HG02840 (cell line): Measurements from ENCODE around the gene TMED10.
A peak's percentile ranks its signal among the peaks of the same experiment; 100 is the strongest.
"Not testable (repeated sequence)": the region's sequence is repeated elsewhere in the genome, so short reads cannot be mapped to it uniquely, and the experiment has no call there.

Experiments
- ATAC-seq: cut with Tn5 transposase; IDR thresholded peaks from one replicate; pipeline ENCODE4 v1.9.1; 2021; ENCODE audit warnings: mild to moderate bottlenecking, moderate library complexity, moderate number of reproducible peaks; ENCODE audit not compliant: unreplicated experiment, low FRiP score

TMED10 gene

GRCh38 chr14:75132382-75133086 is 43.9 kb downstream of the TMED10 start:
- no peak for ATAC-seq

DNA sequence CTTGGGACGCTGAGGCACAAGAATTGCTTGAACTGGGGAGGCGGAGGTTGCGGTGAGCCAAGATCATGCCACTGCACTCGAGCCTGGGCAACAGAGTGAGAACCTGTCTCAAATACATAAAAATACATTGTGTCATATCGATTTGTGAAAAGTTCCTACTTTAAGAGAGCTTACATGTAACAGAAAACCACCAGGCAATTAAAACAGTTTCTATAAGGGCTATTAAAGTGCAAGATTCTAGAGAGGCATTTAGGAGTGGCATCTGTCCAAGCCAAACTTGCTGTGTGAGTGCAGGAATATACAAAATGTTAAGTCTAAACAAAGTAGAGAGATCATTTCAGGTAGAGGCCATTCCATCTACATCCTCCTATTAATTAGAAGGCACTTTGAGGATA is 47.8 kb downstream of the TMED10 start:
- ATAC-seq = no peak

DNA sequence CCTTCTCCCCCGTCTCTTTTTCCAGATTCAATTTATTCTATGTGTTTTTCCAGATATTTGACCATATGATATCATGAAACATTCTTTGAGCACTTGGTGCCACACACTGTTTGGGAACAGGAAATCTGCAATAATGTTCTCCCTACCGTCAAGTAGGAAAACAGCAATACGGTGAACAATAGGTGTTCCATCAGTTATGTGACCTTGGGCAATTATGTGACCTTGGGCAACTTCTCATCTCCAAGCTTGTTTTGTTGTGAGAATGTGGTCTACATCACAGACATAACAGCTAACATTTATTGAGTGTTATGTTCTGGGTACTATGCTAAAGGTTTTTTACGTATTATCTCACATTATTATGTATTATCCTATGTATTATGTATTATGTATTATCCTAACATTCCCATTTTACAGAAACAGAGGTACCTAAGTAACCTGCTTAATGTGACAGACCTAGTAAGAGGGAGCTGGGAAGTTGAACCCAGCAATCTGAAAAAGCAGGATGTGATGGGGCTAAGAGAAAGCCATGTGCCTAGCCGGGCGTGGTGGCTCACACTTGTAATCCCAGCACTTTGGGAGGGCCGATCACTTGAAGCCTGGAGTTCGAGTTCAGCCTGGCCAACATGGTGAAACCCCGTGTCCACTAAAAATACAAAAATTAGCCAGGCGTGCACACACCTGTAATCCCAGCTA is 48.4 kb downstream of the TMED10 start:
- no peak for ATAC-seq

- ATAC-seq = not testable (repeated sequence)
Observed at GRCh38 chr14:75127474-75127820, 49.0 kb downstream of the TMED10 start.

- peak; percentile 88 for ATAC-seq
Observed at GRCh38 chr14:75126679-75127473, 49.5 kb downstream of the TMED10 start, which contains the start of gene NEK9. TSS of gene NEK9 (minus strand) at chr14:75127048. CDS start at chr14:75126921, 127 bp downstream.

- no peak for ATAC-seq
Observed at GRCh38 chr14:75126121-75126544, 50.3 kb downstream of the TMED10 start.

GRCh38 chr14:75125617-75126016 is 50.8 kb downstream of the TMED10 start:
- ATAC-seq = no peak

DNA sequence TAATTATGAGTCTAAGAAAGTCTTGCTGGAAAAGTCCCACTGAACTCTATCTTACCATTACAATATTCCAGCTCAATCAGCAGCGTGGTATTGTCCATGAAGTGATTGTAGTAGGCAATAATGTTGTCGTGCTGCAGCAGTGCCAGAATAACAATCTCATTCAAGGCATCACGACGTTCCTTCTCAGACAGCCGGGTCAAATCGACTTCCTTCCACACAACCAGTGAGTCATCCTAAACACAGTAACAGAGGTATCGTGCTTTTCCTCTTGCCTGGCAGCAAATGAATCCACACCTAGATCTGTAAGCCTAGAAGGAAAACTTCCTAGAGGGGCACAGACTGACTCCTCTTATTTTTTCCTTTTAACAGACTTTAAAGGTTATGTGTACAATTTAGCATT is 52.4 kb downstream of the TMED10 start:
- no peak for ATAC-seq

GRCh38 chr14:75121552-75121951 is 54.9 kb downstream of the TMED10 start:
- ATAC-seq = no peak

- no peak for ATAC-seq
Observed at GRCh38 chr14:75120541-75121291, 55.7 kb downstream of the TMED10 start.

DNA sequence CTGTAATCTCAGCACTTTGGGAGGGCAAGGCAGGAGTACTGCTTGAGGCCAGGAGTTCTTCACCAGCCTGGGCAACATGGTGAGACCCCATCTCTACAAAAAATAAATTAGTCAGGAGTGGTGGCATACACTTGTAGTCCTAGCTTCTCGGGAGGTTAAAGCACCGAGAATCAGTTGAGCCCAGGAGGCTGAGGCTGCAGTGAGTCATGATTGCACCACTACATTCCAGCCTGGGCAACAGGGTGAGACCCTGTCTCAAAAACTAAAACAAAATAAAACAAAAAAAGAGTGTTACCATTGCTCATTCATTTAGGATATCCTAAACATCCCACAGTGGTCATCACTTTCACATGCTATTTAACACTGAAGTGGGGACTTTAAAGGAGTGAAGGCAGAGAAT is 57.4 kb downstream of the TMED10 start:
- ATAC-seq = no peak

GRCh38 chr14:75113932-75114539 is 62.4 kb downstream of the TMED10 start:
- no peak for ATAC-seq

- ATAC-seq = no peak
Observed at GRCh38 chr14:75109877-75110276, 66.5 kb downstream of the TMED10 start.

DNA sequence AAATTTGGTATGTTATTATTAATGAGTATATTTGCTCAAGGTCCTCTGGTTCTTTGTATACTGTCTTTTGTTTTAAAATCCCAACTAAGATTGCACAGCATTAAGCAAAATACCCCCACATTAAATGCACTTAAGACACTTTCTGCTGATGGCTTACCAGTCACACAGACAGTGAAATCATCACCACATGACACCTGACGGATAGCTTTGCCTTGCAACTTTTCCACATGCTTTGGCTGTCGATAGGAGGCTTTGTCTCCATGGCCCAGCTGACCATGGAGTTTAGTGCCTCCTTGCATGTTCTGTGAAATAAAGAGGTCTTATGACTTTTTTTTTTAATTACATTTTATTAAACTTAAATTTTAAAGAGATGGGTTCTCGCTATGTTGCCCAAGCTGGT is 69.2 kb downstream of the TMED10 start:
- no peak for ATAC-seq

- ATAC-seq = no peak
Observed at GRCh38 chr14:75101491-75101890, 74.9 kb downstream of the TMED10 start.

- ATAC-seq = no peak
Observed at GRCh38 chr14:75098682-75099081, 77.7 kb downstream of the TMED10 start.

GRCh38 chr14:75098212-75098611 is 78.2 kb downstream of the TMED10 start:
- ATAC-seq = no peak

- ATAC-seq = no peak
Observed at GRCh38 chr14:75096959-75097358, 79.5 kb downstream of the TMED10 start.

GRCh38 chr14:75095690-75096089 is 80.7 kb downstream of the TMED10 start:
- ATAC-seq = no peak

DNA sequence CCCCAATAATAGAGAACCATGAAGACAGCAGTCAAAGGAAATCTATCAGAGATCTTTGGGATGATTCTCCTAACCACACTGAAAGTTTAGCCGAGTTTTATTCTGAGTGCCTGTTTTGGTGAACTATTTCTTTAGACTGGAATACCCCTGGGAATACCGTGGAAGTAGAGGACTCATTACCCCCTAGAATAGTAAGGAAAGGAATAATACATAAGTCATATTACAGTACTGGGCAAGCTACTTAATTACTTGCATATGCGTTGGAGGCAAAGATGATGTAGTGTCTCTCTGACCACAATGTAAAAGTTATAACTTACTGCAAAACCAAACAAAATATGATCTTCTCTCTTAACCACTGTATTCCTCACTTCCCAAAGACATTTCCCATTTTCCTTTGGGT is 81.5 kb downstream of the TMED10 start:
- ATAC-seq = no peak
